ENCODE data around the gene PIGC. TPM values are rescaled to one million over a fixed set of nuclear protein-coding genes. Genes with fewer than 3 reads are reported as not detected.

PIGC gene
- total RNA-seq, 1 experiment from 2014 or later, result 29.2 TPM

GRCh38 chr1:172465617-172466016 lies 21.7 kb upstream of the PIGC start:
- Mint-ChIP-seq H3K4me3 (ENCODE audit: low read depth, unreplicated experiment) (no peak overlapping the region), H3K9me3 (ENCODE audit: low read depth, unreplicated experiment) (no peaks in the 10 kb centered on the region), H3K4me1 (ENCODE audit: low read depth, unreplicated experiment) (peaks cover 25% of the 10 kb centered on the region), H3K27ac (ENCODE audit: unreplicated experiment) (no peak overlapping the region), H3K36me3 (ENCODE audit: insufficient read depth, unreplicated experiment) (no peaks in the 10 kb centered on the region), H3K27me3 (ENCODE audit: unreplicated experiment) (no peaks in the 10 kb centered on the region)
- CTCF ChIA-PET, result interaction anchor here (0.6 kb wide), 1 partner anchor 578 kb away, joined by 3 read pairs; no protein-coding TSS in a partner anchor
- DNase-seq, result no peak
- intact Hi-C loops (cut with micrococcal nuclease; ENCODE audit: unreplicated experiment), result no loop called here
- no TSS peak for BruUV-seq (replicated peaks)
- TF ChIP-seq CTCF (IDR thresholded peaks at IDR 0.05; ENCODE audit: unreplicated experiment), result no peak

- peaks cover 4% of the 10 kb centered on the region for H3K9me3 Mint-ChIP-seq (ENCODE audit: low read depth, unreplicated experiment)
- peaks cover 9% of the 10 kb centered on the region for H3K4me1 Mint-ChIP-seq (ENCODE audit: low read depth, unreplicated experiment)
- H3K27me3 Mint-ChIP-seq (ENCODE audit: unreplicated experiment), result no peaks in the 10 kb centered on the region
- BruUV-seq (replicated peaks), result no TSS peak
- no peak overlapping the region for H3K4me3 Mint-ChIP-seq (ENCODE audit: low read depth, unreplicated experiment)
- H3K27ac Mint-ChIP-seq (ENCODE audit: unreplicated experiment), result no peak overlapping the region
- CTCF ChIA-PET, result interaction anchor here (1.1 kb wide), 1 partner anchor 10 kb away, joined by 3 read pairs; no protein-coding TSS in a partner anchor
- H3K36me3 Mint-ChIP-seq (ENCODE audit: insufficient read depth, unreplicated experiment), result no peaks in the 10 kb centered on the region
- intact Hi-C loops (cut with micrococcal nuclease; ENCODE audit: unreplicated experiment), result no loop called here
- no peak for DNase-seq
- TF ChIP-seq CTCF (IDR thresholded peaks at IDR 0.05; ENCODE audit: unreplicated experiment), result no peak
Observed at GRCh38 chr1:172460887-172461315, 17.0 kb upstream of the PIGC start.

GRCh38 chr1:172460177-172460576 lies 16.3 kb upstream of the PIGC start:
- Mint-ChIP-seq H3K9me3 (ENCODE audit: low read depth, unreplicated experiment) (peaks cover 4% of the 10 kb centered on the region), H3K27ac (ENCODE audit: unreplicated experiment) (no peak overlapping the region), H3K4me3 (ENCODE audit: low read depth, unreplicated experiment) (no peak overlapping the region), H3K36me3 (ENCODE audit: insufficient read depth, unreplicated experiment) (no peaks in the 10 kb centered on the region), H3K27me3 (ENCODE audit: unreplicated experiment) (no peaks in the 10 kb centered on the region), H3K4me1 (ENCODE audit: low read depth, unreplicated experiment) (peaks cover 9% of the 10 kb centered on the region)
- no TSS peak for BruUV-seq (replicated peaks)
- DNase-seq, result no peak
- CTCF ChIA-PET, result interaction anchor here (1.1 kb wide), 1 partner anchor 9 kb away, joined by 3 read pairs; no protein-coding TSS in a partner anchor
- no peak for TF ChIP-seq CTCF (IDR thresholded peaks at IDR 0.05; ENCODE audit: unreplicated experiment)
- intact Hi-C loops (cut with micrococcal nuclease; ENCODE audit: unreplicated experiment), result no loop called here

GRCh38 chr1:172457479-172458130 lies 13.7 kb upstream of the PIGC start:
- Mint-ChIP-seq H3K4me1 (ENCODE audit: low read depth, unreplicated experiment) (peaks cover 33% of the 10 kb centered on the region), H3K36me3 (ENCODE audit: insufficient read depth, unreplicated experiment) (no peaks in the 10 kb centered on the region)

More at GRCh38 chr1:172457479-172458130, 13.7 kb upstream of the PIGC start:
- TF ChIP-seq CTCF (IDR thresholded peaks at IDR 0.05; ENCODE audit: unreplicated experiment), result no peak
- no peaks in the 10 kb centered on the region for H3K27me3 Mint-ChIP-seq (ENCODE audit: unreplicated experiment)
- no peak for DNase-seq
- H3K4me3 Mint-ChIP-seq (ENCODE audit: low read depth, unreplicated experiment), result no peak overlapping the region
- CTCF ChIA-PET, result interaction anchor here (0.6 kb wide), 1 partner anchor 229 kb away, joined by 4 read pairs; no protein-coding TSS in a partner anchor
- H3K27ac Mint-ChIP-seq (ENCODE audit: unreplicated experiment), result no peak overlapping the region
- intact Hi-C loops (cut with micrococcal nuclease; ENCODE audit: unreplicated experiment), result no loop called here
- BruUV-seq (replicated peaks), result no TSS peak
- H3K9me3 Mint-ChIP-seq (ENCODE audit: low read depth, unreplicated experiment), result peaks cover 4% of the 10 kb centered on the region
